Measurements from ENCODE around the gene NR2E1. TPM values are rescaled to one million over a fixed set of nuclear protein-coding genes. Genes with fewer than 3 reads are reported as not detected.

NR2E1 gene
- total and polyA plus RNA-seq, 10 of the 15 experiments (the other 5 are each of a cell fraction or from before 2014, with no cell fraction given): not detected

DNA sequence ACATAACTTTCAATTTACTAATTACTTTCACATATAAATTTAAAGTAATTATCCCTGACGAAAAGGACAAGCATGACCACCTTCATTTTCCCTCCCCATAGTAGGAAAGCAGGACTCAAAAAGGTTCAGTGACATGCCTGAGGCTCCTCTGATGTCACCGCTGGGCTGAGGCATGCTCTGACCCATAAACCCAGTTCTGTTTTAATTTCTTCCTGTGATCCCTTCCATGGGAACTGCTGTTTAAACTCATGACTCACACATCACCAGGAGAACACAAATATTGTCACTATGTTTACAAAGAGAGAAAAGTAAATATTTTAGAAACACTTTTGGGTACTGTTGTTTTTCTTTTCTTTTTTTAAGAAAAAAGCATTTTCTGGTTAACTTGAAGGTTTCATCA is 38.0 kb upstream of the NR2E1 start:
- 52% methylated on average over 2 of the region's 2 CpGs for WGBS (ENCODE audit: insufficient coverage, insufficient replicate concordance, low lambda C conversion rate, missing lambda C conversion rate)
- no peak overlapping the region for H3K4me2 ChIP-seq (ENCODE audit: control insufficient read depth, insufficient read depth)
- no peak for DNase-seq (ENCODE audit: low read depth, low spot score)
- intact Hi-C loops (cut with micrococcal nuclease; ENCODE audit: unreplicated experiment): no loop called here
- H3K9ac ChIP-seq (ENCODE audit: control insufficient read depth, insufficient read depth, low read length): no peak overlapping the region
- H3K36me3 ChIP-seq (ENCODE audit: control insufficient read depth in 2 of 2, insufficient read depth in 2 of 2, low read length in 1 of 2): no peaks in the 10 kb centered on the region
- no TSS peak for BruUV-seq (replicated peaks)
- H3K27ac ChIP-seq (ENCODE audit: control insufficient read depth, insufficient read depth): no peak overlapping the region
- ChIA-PET CTCF (no interaction called here), POLR2A (no interaction called here), SMC1A (ENCODE audit: uncharacterized antibody, unreplicated experiment) (no interaction called here), RAD21 (ENCODE audit: unreplicated experiment) (no interaction called here)
- no peak overlapping the region for H2AFZ ChIP-seq (ENCODE audit: control insufficient read depth, low read depth, low read length)
- peaks cover 4 to 10% of the 10 kb centered on the region in 2 experiments for H3K27me3 ChIP-seq (replicated peaks in 1 of 2; ENCODE audit: control insufficient read depth in 2 of 2, insufficient read depth in 2 of 2, low read length in 1 of 2)
- no peaks in the 10 kb centered on the region for H3K9me3 ChIP-seq (replicated peaks; ENCODE audit: control insufficient read depth, insufficient read depth, low read length)
- H3K79me2 ChIP-seq (ENCODE audit: control insufficient read depth, insufficient read depth, low read length): no peaks in the 10 kb centered on the region
- in situ Hi-C loops (cut with MboI): no loop called here
- no peak for FAIRE-seq
- H4K20me1 ChIP-seq (ENCODE audit: control insufficient read depth, insufficient read depth): no peaks in the 10 kb centered on the region
- no peak for ATAC-seq
- H3K4me1 ChIP-seq (ENCODE audit: control insufficient read depth, insufficient read depth, low read length): no peaks in the 10 kb centered on the region
- H3K4me3 ChIP-seq: no peak overlapping the region
- TF ChIP-seq MXI1 (IDR thresholded peaks at IDR 0.05; ENCODE audit: low read depth, low read length): no peak
- no peak for TF ChIP-seq NFYA (IDR thresholded peaks at IDR 0.05; ENCODE audit: borderline replicate concordance, low read depth, low read length)
- TF ChIP-seq, protein P1, sequence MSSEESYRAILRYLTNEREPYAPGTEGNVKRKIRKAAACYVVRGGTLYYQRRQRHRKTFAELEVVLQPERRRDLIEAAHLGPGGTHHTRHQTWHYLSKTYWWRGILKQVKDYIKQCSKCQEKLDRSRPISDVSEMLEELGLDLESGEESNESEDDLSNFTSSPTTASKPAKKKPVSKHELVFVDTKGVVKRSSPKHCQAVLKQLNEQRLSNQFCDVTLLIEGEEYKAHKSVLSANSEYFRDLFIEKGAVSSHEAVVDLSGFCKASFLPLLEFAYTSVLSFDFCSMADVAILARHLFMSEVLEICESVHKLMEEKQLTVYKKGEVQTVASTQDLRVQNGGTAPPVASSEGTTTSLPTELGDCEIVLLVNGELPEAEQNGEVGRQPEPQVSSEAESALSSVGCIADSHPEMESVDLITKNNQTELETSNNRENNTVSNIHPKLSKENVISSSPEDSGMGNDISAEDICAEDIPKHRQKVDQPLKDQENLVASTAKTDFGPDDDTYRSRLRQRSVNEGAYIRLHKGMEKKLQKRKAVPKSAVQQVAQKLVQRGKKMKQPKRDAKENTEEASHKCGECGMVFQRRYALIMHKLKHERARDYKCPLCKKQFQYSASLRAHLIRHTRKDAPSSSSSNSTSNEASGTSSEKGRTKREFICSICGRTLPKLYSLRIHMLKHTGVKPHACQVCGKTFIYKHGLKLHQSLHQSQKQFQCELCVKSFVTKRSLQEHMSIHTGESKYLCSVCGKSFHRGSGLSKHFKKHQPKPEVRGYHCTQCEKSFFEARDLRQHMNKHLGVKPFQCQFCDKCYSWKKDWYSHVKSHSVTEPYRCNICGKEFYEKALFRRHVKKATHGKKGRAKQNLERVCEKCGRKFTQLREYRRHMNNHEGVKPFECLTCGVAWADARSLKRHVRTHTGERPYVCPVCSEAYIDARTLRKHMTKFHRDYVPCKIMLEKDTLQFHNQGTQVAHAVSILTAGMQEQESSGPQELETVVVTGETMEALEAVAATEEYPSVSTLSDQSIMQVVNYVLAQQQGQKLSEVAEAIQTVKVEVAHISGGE (CRISPR knock-in tag; IDR thresholded peaks at IDR 0.05): no peak
- TF ChIP-seq NFYB (IDR thresholded peaks at IDR 0.05; ENCODE audit: insufficient read depth, low read depth, low read length): no peak
- TF ChIP-seq, protein P2, sequence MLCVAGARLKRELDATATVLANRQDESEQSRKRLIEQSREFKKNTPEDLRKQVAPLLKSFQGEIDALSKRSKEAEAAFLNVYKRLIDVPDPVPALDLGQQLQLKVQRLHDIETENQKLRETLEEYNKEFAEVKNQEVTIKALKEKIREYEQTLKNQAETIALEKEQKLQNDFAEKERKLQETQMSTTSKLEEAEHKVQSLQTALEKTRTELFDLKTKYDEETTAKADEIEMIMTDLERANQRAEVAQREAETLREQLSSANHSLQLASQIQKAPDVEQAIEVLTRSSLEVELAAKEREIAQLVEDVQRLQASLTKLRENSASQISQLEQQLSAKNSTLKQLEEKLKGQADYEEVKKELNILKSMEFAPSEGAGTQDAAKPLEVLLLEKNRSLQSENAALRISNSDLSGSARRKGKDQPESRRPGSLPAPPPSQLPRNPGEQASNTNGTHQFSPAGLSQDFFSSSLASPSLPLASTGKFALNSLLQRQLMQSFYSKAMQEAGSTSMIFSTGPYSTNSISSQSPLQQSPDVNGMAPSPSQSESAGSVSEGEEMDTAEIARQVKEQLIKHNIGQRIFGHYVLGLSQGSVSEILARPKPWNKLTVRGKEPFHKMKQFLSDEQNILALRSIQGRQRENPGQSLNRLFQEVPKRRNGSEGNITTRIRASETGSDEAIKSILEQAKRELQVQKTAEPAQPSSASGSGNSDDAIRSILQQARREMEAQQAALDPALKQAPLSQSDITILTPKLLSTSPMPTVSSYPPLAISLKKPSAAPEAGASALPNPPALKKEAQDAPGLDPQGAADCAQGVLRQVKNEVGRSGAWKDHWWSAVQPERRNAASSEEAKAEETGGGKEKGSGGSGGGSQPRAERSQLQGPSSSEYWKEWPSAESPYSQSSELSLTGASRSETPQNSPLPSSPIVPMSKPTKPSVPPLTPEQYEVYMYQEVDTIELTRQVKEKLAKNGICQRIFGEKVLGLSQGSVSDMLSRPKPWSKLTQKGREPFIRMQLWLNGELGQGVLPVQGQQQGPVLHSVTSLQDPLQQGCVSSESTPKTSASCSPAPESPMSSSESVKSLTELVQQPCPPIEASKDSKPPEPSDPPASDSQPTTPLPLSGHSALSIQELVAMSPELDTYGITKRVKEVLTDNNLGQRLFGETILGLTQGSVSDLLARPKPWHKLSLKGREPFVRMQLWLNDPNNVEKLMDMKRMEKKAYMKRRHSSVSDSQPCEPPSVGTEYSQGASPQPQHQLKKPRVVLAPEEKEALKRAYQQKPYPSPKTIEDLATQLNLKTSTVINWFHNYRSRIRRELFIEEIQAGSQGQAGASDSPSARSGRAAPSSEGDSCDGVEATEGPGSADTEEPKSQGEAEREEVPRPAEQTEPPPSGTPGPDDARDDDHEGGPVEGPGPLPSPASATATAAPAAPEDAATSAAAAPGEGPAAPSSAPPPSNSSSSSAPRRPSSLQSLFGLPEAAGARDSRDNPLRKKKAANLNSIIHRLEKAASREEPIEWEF (IDR thresholded peaks at IDR 0.05; ENCODE audit: insufficient replicate concordance, low read depth, low read length): no peak
- no peak for TF ChIP-seq FOS (IDR thresholded peaks at IDR 0.05; ENCODE audit: borderline replicate concordance, extremely low read depth, insufficient read length)
- TF ChIP-seq, protein P3, sequence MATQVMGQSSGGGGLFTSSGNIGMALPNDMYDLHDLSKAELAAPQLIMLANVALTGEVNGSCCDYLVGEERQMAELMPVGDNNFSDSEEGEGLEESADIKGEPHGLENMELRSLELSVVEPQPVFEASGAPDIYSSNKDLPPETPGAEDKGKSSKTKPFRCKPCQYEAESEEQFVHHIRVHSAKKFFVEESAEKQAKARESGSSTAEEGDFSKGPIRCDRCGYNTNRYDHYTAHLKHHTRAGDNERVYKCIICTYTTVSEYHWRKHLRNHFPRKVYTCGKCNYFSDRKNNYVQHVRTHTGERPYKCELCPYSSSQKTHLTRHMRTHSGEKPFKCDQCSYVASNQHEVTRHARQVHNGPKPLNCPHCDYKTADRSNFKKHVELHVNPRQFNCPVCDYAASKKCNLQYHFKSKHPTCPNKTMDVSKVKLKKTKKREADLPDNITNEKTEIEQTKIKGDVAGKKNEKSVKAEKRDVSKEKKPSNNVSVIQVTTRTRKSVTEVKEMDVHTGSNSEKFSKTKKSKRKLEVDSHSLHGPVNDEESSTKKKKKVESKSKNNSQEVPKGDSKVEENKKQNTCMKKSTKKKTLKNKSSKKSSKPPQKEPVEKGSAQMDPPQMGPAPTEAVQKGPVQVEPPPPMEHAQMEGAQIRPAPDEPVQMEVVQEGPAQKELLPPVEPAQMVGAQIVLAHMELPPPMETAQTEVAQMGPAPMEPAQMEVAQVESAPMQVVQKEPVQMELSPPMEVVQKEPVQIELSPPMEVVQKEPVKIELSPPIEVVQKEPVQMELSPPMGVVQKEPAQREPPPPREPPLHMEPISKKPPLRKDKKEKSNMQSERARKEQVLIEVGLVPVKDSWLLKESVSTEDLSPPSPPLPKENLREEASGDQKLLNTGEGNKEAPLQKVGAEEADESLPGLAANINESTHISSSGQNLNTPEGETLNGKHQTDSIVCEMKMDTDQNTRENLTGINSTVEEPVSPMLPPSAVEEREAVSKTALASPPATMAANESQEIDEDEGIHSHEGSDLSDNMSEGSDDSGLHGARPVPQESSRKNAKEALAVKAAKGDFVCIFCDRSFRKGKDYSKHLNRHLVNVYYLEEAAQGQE (IDR thresholded peaks at IDR 0.05; ENCODE audit: low read depth, low read length): no peak
- TF ChIP-seq, protein P4, sequence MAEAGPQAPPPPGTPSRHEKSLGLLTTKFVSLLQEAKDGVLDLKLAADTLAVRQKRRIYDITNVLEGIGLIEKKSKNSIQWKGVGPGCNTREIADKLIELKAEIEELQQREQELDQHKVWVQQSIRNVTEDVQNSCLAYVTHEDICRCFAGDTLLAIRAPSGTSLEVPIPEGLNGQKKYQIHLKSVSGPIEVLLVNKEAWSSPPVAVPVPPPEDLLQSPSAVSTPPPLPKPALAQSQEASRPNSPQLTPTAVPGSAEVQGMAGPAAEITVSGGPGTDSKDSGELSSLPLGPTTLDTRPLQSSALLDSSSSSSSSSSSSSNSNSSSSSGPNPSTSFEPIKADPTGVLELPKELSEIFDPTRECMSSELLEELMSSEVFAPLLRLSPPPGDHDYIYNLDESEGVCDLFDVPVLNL (IDR thresholded peaks at IDR 0.05; ENCODE audit: low read depth, low read length): no peak
- no peak for TF ChIP-seq SUPT20H (IDR thresholded peaks at IDR 0.05; ENCODE audit: borderline replicate concordance, control insufficient read depth, low read depth, low read length)
- TF ChIP-seq NR2F1 (conservative IDR thresholded peaks at IDR 0.05): no peak

All from GM12878 (cell line).